ENCODE results near the gene RAP1GAP.
A peak's percentile ranks its signal among the peaks of the same experiment; 100 is the strongest.

The RAP1GAP gene

DNA sequence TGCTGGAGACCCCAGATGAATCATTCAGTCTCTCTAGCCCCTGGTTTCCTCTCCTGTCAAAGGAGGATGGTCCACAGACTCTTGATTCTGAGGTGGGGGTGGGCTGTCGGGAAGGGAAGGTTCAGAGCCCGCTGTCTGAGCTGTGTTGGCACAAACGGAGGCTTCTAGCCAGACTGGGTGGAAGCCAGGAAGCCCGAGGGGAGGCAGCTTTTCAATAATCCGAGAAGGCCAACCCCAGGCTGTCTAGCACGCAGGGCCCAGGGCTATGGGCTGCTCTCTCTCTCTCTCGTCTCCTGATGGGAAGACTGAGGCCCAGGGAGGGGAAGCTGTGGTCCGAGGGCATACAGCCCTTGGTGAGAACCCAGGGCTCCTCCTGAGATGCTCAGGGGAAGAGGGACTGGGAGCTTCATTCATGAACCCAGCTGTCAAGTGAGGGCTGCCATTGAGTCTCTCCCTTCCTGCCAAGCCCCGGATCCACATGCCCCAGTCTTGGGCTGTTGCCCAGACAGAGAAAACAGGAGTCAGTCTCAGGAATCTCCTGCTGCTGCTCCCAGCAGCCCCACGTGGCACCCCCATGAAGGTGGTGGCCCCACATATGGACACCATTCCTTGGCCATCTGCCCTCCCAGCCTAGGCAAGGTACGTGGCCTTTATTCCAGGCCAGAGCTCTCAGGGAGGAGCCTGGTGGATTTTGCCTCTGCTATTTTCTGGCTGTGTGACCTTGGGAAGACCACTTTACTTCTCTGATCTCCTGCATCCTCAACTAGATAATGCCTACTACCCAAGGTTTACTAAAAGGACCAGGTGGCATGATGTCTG, 44.4 kb downstream of the RAP1GAP start:
- peak; percentile 26 for DNase-seq

DNA sequence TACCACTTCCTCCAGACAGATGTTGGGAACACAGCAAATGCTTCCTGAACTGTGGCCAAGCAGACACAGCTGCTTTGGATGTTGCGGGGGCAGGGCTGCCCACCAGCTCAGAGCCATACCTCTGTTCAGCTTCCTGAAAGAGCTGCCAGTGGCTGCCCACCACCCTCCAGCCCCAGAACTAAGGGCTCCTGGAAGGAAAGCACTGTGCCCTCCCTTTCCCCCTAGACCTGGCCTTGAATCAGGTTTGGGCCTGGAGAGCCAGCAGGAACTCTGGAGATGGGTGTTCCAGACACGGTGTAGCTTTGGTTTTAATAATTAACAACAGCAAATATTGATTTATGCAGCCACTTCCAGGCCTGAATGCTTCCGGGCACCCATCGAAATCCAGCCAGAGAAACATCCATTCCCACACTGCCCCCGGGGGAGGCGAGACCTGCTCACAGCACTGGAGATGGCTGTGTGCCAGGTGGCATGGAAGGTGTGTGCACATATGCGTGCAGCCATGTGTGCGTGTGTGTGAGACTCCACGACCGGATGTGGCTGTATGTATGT, 45.7 kb downstream of the RAP1GAP start:
- no peak for DNase-seq

DNA sequence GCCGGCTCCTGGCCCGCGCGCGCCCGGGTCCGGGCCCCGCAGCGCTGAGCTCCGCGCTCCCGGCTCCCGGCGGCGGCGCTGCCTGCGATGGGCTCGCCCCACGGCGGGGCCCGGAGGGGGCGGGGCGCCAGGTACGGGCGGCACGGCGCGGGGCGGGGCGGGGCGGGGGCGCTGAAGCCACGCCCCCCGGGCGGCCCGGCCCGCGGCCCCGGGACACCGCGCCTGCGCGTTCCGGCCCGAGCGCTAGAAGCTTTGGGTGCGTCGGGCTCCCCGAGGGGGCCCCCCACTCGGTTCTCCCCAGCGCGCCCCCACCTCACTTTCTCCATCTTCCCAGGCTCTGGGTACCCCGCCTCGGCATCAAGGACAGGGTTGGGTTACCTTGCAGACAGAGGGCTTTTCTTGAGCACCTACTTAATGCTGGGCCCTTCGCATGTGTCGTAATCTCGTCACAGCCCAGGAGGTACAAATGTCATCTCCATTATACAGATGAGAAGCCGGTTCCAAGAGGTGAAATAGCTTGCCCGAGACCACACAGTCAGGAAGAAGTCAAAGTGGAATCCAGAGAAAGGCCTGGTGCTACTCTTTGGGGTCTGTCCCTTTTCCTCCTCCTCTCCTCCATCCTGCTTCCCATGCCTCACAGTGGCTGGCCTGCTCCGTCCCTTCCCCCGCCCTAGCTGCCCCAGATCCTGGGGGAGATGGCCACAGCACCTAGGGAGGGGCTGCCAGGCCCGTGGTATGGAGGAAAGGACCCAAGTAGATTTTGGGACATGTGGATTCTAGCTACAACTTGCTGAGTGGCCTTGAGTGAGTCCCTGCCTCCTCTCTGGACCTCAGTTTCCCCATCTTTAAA, 46.5 kb downstream of the RAP1GAP start:
- DNase-seq: no peak

DNA sequence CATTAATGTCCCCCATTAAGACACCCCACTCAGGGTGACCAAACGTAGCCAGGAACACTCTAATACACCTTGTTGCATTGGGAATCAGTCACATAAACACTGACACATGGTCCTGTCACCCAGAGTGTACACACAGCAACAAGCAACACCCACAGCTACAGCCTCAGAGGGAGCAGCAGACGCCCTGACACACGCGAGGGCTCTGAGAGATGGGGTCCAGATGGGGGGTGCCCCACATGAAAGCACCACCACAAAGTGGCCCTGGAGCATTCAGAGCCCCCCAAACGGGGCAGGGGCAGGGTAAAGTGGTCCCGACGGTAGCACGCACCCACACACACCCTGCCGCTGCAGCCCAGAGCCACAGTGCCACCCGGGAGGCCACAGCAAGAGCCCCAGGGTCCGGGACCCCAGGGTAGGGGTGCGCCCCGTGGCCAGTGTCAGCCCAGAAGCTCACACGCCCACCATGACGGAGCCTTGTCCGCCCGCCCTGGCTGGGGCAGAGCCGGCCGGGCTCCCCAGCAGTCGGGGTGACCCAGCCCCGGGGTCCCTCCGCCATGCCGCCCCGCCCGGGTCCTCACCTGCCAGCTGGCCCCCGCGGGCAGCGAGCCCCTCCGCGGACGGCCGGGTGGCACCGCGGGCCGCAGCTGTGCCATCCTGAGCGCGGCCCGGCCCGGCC, 47.3 kb downstream of the RAP1GAP start:
- no peak for DNase-seq

DNA sequence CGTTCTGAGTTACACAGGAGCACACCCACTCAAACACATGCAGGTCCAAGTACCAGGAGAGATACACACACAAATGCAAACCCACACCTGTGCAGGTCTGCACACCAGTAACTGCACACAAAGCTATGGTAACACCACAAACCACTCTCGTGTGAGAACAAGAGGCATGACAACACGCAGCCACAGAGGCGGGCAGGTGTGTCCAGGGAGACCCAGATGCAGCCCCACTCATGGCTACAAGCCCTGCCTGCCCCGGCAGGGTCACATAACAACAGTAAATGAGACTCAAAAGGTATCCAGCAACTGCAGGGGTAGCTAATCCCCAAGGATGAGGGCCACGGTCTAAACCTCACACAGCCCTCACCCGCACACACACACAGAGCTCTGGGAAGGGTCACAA, 48.1 kb downstream of the RAP1GAP start:
- DNase-seq: no peak

DNA sequence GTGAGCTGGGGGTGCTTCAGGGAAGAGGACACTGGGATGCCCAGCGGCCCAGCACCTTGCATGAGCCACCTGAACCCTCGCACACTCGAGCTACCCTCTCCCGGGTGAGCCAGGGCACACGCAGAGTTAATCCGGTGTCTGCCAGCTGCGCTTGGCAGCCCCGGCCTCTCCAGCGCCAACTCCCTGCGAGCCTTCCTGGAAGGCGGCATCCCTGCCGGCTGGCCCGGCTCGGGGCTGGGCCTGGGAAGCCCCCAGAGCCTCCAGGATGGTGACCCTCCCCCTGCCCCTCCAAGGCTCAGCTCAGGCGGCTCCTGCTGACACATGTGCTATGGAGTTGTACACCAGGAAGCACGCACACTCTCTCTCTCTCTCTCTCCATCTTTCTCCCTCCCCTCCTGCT, 48.7 kb downstream of the RAP1GAP start:
- DNase-seq: no peak

DNA sequence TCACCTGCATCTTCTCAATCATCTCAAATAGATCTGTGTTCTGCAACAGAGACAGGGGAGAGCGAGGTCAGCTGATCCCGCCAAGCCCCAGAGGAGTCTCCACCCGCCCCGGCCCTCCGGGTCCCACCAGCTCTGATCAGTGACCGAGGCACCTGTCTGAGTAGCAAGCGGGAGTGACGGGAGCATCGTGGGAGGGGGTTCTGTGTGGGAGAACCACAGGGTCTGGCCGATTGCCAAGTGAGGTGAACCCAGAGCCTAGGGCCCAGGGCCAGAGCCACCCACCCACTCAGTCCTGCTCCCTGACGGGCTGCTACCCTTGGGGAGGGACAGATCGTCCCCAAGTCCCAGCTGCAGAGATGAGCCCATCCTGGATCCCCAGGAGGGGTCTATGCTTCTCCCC, 49.1 kb downstream of the RAP1GAP start:
- no peak for DNase-seq

DNA sequence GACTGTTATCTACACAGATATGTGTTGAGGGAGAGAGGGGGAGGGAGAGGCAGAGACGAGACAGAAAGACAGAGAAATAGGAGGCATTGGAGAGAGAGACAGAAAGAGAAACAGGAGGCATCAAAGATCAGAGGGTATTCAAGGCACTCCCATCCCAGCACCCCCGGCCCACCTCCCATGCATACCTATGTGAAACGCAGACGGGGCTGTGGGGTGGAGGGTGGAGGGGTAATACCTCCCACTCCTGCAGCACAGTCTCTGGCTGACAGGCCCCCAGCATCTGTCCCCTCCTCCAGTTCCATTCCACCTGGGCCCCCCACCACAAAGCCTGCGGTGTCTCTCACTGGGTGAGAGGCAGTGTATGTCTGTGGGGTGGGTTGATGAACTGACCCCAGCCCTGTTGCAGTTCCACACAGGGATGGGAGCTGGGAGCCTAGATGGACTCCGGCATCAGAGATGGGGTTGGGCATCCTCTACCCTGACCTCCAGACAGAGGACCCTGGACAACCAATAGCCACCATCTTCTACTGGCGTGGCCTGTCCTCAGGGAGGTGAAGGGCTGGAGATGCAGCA, 49.7 kb downstream of the RAP1GAP start:
- no peak for DNase-seq

DNA sequence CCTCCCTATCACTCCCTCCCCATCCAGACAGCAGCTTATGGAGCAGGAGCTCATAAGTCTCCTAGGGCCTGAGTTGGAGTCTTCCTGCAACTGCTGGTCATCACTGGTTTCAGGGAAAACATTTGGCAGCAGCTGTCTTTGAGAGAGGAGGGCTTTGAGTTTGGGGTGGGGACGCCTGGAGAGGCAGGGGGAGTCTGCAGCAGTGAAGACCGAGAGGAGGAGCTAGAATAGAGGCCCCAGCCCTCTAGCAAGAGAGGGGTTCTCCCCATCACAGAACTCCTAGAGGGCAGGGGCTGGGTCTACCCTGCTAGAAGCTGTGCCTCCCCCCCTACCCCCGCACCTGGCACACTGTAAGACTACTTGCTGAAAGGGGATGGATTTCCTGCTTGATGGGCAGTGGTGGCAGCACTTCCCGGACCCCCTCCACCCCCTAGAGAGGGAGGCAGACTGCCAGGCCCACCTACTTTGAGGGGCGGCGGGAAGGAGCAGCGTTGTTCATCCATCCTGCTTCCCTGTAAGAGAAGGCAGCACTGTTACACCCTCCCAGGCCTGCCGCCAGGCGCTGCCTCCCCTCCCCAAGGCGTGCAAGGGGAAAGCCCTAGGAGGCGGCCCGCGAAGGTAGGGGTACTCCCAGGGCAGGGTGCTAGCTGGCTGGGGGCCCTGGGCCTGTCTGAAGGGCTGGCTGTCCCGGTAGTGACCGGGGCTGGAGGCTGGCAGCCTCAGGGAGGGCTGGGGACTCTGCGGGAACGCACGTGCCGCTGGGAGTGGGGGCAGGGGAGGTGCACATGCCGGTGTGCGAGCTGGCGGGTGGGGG, 50.4 kb downstream of the RAP1GAP start:
- no peak for DNase-seq

DNA sequence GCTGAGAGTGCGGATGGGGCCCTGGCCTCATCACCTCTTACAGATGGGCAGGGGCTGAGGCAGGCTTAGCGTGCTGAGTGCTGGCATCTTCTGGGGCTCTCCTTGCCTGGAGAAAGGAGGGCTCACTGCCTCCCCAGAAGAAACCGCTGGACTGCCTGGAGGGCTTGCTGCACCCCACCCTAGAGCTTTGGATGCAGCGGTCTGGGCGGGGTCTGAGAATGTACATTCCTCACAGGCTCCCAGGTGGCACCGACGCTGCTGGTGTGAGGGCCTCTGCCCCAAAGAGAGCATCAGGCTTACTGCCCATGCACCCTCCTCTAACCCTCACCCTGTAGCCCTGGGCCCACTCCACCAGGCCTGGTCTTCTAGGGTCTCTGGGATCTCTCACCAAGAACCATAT, 51.1 kb downstream of the RAP1GAP start:
- DNase-seq: no peak

DNA sequence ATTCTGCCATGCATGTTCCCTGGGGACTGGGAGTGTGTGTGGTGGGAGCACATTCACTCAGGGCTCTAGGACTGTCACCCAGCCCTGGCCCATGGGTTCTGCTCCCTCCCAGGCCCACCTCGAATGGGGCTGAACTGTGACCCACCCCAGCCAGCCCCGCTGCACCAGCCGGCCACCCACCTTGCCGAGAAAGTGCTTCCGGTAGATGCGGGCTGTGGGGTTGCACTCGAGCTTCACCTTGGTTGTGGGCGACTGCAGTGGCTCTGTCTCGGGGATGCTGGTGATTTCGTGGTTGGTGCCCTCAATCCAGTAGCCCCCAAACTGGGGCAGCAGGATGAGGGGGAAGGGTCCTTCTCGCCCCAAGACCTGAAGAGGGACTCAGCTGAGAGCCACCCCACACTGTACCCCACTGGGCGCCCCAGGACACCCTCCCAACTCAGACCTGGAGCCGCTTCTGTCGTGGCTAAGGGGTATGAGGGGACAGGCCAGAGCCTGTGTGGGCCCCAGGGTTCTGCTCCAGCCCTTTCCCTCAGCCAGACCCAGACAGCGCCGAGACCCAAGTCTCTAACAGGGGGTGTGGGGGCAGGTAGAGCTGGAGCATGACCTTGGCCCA, 51.9 kb downstream of the RAP1GAP start:
- DNase-seq: no peak

DNA sequence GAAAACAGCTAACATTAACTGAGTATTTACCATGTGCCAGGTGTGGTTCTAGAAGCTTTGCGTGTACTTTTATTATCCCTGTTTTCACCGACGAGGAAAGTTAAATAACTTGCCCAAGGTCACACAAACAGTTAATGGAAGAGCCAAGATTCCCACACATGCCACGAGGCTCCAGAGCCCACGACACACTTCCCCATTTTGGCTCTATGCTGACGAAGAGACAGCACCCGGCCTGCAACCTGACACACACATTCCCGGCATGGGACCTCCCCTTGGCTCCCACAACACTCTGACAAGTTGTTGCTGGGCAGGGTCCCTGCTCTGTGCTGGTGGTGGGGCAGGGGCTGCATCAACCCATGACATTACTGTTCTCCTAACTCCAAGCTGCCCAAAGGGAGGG, 52.8 kb downstream of the RAP1GAP start:
- no peak for DNase-seq

DNA sequence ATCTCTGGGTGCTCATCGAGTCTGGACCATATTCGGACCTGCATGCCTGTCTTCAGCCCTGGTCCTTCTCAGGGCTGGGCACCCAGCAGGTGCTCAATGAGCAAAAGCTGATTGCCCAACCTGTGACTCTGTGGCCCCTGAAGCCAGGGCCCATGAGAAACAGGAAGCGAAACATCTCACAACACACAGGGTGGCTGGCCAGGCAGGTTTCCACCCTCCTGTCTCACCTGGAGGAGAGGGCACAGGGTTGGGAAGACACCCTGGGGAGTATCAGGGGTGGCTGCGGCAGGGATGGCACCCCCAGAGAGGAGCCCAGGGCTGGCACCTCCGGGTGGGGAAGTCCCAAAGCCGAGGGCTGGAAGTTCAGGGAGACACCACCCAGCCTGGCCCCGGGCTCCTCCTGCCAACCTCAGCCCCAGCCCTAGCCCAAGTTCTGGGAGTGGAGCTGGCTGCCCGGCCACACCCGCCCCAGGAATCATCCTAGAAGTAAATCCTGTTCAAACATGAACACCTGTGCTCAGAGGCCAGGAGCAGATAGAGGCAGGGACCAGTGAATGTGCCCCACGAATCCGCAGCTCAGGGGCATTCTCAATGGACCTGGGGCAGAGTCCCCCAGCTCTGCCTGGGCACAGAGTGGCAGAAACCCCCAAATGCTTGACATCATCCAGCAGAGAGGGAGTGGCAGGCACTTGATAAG, 54.6 kb downstream of the RAP1GAP start:
- DNase-seq: no peak

DNA sequence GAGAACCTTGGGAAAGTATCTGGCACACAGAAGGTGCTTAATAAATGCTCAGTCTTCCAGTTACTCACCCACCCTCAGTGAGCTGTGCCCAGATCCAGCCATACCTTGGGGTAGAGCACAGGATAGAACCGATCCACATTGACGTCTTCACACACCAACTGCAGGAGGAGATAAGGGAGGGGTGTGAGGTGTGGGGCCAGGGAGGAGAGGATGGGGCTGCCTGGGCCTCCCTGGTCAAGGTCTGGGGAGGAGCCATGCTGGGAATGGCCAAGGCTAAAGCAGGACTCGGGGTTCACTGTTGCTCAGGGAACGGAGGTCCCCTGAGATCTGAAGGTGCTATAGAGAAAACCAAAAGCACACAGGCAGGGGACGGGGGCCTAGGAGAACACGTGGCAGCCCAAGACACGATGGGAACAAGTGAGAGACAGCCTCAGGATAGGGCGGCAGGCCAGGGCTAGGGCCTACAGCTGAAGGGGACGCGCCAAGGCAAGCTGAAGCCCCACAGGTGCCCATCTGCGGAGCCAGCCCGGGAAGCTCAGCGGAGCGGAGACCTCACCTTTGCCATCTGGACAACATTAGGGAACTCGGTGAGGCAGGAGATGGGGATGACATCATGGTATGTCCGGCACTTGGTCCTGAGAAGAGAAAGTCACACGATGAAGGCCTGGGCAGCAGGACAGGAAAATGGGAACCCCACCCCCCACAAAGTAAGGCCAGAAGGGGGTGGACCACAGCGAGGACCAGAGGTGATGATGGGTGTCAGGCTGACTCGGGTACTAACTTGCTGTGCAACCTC, 55.9 kb downstream of the RAP1GAP start:
- DNase-seq: no peak

DNA sequence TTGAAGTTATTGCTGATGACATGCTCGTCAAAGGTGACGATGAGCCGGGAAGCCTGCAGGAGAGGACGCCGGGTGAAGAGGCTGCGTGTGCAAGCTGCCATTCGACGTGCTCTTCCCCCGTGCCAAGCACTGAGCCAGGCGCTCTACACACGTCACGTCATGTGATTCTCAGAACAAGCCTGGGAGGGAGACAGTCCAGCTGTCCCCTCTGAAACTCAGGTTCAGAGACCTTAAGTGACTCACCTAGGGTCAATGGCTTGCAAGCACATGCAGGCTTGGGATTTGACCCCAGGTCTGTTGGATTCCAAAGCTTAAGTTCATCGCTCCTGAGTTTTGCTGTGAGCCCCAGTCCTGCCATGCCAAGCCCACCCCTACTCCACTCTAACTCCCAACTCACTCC, 57.1 kb downstream of the RAP1GAP start:
- DNase-seq: no peak

DNA sequence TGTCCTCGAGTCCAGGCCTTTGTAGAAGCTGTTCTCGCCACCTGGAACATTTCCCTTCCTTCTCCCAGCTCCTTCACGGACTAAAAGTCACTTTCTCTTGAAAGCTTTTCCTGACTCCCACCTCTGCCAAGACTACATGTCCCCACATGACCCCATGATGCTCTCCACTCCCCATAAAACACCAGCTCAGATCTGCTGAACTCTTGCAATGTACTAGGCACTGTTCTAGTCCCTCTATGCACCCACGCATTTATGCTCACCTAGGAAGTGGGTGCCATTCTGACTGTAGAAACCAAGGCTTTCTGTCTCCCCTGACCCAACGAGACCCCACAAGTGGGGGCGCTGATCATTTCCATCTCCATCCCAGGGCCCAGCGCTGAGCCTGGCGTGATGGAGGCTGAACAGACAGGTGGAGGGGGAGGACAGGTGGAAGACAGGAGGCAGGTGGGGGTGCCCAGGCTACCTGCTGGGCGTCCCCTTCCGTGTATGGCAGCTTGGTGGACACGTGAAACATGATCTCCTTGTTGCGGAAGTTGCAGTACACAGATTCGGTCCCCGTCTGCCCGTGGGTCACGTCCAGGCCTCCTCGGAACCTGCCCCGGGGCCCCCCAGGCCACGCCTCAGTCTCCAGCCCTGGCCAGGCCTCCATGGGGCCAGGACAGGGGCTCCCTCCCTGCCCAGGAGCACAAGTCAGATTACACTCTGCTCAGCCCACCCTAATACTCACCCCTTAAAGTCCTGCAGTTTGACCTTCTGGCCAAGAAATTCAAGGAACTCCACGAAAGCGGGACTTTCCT, 58.0 kb downstream of the RAP1GAP start:
- DNase-seq: no peak

DNA sequence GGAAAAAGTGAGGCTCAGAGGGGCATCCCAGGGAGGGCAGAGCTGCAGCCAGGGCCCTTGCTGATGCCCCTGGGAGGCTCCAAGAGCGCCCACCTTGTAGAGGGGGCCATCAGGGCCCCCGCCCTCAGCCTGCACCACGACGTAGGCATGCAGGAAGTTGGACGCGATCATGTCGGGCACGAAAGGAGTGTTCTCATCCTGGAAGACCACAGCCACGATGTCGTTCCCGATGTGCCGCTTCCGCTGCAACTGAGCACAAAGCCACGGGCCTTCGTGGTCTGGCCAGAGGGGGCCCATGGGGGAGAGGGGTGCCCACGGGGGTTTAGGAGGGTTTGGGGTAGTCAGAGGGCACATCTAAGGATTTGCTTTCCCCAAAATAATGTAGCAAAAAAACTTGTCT, 59.1 kb downstream of the RAP1GAP start:
- DNase-seq: no peak

DNA sequence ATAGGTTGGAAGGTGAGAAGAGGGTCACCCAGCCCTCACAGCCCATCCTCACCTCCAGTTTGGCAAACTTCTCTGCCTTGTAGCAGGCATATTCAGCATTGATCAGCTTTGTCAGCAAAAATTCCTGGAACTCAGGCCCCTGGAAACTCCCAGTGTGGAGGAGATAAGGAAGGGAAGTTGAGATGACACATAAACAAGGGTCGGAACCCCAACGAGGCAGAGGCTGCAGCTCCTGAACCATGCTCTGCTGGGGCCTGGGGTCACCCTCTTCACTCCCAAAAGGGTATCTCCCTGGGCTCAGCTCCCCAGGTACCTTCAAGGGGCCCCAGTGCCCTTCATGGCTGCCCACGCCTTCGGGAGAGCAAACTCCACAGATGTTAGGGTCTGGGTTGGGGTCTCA, 60.4 kb downstream of the RAP1GAP start:
- no peak for DNase-seq
